Left lobe of liver (tissue), 2 donors: ENCODE results near the gene FGFR3. TPM values are rescaled to one million over a fixed set of nuclear protein-coding genes. Genes with fewer than 3 reads are reported as not detected.

ENCODE experiments used
- ATAC-seq: fragments of 200-7000 bp; cut with Tn5 transposase; one replicate; pipeline ENCODE4 v1.9.1; 2020; ENCODE audit warnings: mild to moderate bottlenecking, moderate library complexity
- DNase-seq: peaks from one replicate; pipeline ENCODE4 v3.0.0-alpha.2; 2020; ENCODE audit warnings: low spot score
- total RNA-seq: library from RNA; stranded (reverse); gene quantifications from one replicate; pipeline ENCODE4 v1.2.1, GENCODE V29; 2021
- donor health status: DM: no; HTN: no; CAD: no; lungs with moderate emphysema.
- donor health status: DM: no; HTN: yes; CAD: no.

The FGFR3 gene
- total RNA-seq, 1 donor from 2014 or later = 48.5 TPM

DNA sequence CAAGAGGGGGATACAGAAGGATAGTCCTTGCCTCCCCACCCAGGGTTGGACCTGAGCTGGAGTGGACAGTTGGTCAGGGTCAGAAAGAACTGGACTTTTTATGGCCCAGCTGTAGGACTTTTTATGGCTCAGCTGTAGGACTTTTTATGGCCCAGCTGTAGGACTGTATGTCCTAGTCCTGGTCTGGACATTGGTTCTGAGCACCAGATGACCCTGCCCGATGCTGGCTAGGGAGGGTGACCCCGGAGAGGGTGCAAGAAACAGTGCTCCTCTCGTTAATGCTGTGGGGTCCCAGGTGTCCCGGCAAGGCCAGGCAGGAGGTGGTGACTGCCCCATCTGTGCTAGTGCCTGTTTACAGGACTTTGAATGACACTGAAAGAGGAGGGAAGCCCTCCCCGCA lies 64.8 kb downstream of the FGFR3 start:
- DNase-seq (no peak), ATAC-seq (no peak)

Other genes with a start within 250 kb of the FGFR3 start
- 2.2 TPM for gene FAM53A, start 109.0 kb upstream of the FGFR3 start, total RNA-seq
- 12.3 TPM for gene SLBP, start 81.0 kb upstream of the FGFR3 start, total RNA-seq
- 30.3 TPM for gene TMEM129, start 72.0 kb upstream of the FGFR3 start, total RNA-seq
- 4.5 TPM for gene TACC3, start 71.8 kb upstream of the FGFR3 start, total RNA-seq
- 28.1 TPM for gene LETM1, start 62.9 kb downstream of the FGFR3 start, total RNA-seq
- 13.5 TPM for gene NSD2, start 78.1 kb downstream of the FGFR3 start, total RNA-seq
- 11.2 TPM for gene NELFA, start 215.7 kb downstream of the FGFR3 start, total RNA-seq